ENCODE results near the gene FGD6. TPM values are rescaled to one million over a fixed set of nuclear protein-coding genes. Genes with fewer than 3 reads are reported as not detected.

The FGD6 gene
- 1 to 10 TPM; 3.5 to 7.8 (median 5.1) TPM for total RNA-seq
- long read RNA-seq = 0 reads

DNA sequence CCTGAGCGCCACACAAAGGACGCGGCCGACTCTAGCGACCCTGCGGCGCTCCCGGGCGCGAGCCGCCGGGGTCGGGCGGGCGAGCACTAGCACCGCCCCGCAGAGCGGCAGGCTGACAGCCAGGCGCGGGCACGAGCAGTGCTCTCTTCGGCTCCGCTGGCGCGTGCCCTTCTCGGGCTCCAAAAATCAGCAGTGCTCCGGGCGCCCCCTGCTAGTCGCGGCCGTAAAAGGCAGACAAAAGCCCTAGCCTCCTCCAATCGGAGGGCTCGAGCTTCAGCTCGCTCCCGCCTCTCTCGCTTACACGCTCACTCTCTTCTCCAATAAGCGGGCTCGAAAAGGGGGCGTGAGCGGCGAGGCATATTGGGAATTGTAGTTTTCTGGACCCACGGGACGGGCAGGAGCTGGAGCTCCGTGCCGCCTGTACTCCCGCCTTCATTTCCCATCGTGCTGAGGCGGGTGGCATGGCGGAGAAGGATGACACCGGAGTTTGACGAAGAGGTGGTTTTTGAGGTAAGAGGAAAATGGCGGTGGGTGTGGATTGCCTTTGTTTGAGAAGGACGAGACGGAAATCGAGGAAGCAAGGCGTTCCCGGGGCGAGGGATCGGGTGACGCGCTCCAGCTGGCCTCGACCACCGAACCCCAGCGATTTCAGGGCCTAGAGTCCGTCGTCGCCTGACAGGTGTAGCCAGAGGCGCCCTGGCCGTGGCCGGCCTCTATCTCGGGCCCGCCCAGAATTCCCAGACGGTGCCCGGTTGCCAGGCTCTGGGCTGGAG is at the start of gene FGD6, which contains the start of gene VEZT:
Gene FGD6 (minus strand): TSS at position 91 of the 773 bp plus-strand sequence. CDS start 227 bp downstream, outside the sequence.
Gene VEZT (plus strand): TSS at position 431 of the 773 bp plus-strand sequence. CDS start 44 bp downstream, at position 475.
- ATAC-seq = peak; percentile 89 to 97 (median 92)
- H3K9me3 ChIP-seq = no peaks in the 10 kb centered on the region

DNA sequence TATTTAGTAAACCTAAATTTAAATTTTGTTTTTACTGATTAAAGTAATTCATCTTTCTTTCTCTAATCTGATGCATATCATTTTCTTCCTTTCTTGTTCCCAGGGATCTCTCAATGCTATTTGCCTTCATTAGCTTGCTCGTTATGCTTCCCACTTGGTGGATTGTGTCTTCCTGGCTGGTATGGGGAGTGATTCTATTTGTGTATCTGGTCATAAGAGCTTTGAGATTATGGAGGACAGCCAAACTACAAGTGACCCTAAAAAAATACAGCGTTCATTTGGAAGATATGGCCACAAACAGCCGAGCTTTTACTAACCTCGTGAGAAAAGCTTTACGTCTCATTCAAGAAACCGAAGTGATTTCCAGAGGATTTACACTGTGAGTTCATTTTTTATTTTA is 49.0 kb upstream of the FGD6 start:
- TF ChIP-seq, protein P1, sequence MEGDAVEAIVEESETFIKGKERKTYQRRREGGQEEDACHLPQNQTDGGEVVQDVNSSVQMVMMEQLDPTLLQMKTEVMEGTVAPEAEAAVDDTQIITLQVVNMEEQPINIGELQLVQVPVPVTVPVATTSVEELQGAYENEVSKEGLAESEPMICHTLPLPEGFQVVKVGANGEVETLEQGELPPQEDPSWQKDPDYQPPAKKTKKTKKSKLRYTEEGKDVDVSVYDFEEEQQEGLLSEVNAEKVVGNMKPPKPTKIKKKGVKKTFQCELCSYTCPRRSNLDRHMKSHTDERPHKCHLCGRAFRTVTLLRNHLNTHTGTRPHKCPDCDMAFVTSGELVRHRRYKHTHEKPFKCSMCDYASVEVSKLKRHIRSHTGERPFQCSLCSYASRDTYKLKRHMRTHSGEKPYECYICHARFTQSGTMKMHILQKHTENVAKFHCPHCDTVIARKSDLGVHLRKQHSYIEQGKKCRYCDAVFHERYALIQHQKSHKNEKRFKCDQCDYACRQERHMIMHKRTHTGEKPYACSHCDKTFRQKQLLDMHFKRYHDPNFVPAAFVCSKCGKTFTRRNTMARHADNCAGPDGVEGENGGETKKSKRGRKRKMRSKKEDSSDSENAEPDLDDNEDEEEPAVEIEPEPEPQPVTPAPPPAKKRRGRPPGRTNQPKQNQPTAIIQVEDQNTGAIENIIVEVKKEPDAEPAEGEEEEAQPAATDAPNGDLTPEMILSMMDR (IDR thresholded peaks at IDR 0.05) = no peak
- no peak for TF ChIP-seq POLR2A (IDR thresholded peaks at IDR 0.05)

More for the DNA sequence above, at the start of gene FGD6, which contains the start of gene VEZT:
- no peaks in the 10 kb centered on the region for H3K27me3 ChIP-seq
- intact Hi-C loops (cut with DNase I) = no loop called here
- peak within 1 kb of the TSS; percentile 71 to 82 (median 79) for H3K4me3 ChIP-seq
- H3K27ac ChIP-seq = peak within 1 kb of the TSS; percentile 89 to 93 (median 90)
- peaks cover 0 to 18% (median 2%) of the 10 kb centered on the region in 4 donors for H3K4me1 ChIP-seq
- peak; percentile 98 to 99 (median 99) for DNase-seq
- TF ChIP-seq POLR2A (IDR thresholded peaks at IDR 0.05) = peak; percentile 84
- TF ChIP-seq, protein P1 (IDR thresholded peaks at IDR 0.05) = peak; percentile 46 to 82 (median 68)
- H3K36me3 ChIP-seq = no peaks in the 10 kb centered on the region
- WGBS (ENCODE audit: insufficient coverage, low coverage, low lambda C conversion rate, missing lambda C conversion rate) = 0% methylated on average over 25 of the region's 75 CpGs

DNA sequence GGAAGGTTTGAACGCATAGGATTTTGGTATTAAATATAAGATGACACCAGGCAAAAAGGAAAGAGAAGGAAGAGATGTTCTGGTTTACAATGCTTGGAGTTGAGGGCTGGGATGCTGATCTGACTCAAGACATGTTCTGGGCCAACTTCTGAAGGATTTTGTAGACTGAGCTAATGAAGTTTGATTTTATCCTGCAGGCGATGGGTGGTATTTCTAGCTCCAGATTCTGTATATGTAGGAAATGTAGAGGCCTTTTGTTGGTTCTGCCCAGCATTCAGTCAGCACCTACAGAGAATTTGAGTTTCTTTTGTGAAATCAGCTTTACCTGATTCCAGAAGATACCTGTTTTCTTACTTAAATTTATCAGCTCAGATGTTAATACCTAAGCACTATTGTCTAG is 48.5 kb upstream of the FGD6 start:
- ATAC-seq = no peak
- H3K36me3 ChIP-seq = peaks cover 3 to 36% (median 13%) of the 10 kb centered on the region in 4 donors
- WGBS (ENCODE audit: insufficient coverage, low coverage, low lambda C conversion rate, missing lambda C conversion rate) = 86% methylated on average over 1 of the region's 2 CpGs

More for the DNA sequence above, 49.0 kb upstream of the FGD6 start:
- Histone ChIP-seq H3K27me3 (no peaks in the 10 kb centered on the region), H3K27ac (no peak overlapping the region), H3K4me1 (no peaks in the 10 kb centered on the region), H3K9me3 (no peaks in the 10 kb centered on the region), H3K36me3 (peaks cover 3 to 36% (median 13%) of the 10 kb centered on the region in 4 donors), H3K4me3 (no peak overlapping the region)
- WGBS (ENCODE audit: insufficient coverage, low coverage, low lambda C conversion rate, missing lambda C conversion rate) = 84% methylated on average over 6 of the region's 6 CpGs
- no peak for DNase-seq
- no peak for ATAC-seq
- intact Hi-C loops (cut with DNase I) = no loop called here

DNA sequence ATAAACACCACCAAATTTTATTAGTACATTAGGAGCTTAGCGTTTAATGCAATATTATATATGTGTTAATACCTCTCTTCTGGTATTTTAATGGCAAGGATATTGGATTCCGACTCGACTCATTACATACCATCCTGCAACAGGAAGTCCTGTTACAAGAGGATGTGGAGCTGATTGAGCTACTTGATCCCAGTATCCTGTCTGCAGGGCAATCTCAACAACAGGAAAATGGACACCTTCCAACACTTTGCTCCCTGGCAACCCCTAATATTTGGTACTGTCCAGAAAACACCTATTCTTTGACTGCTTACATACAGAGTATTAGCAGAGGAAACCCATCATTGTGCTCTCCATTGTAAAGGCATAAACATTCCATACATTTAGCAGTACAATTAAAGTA is 45.5 kb upstream of the FGD6 start:
- WGBS (ENCODE audit: insufficient coverage, low coverage, low lambda C conversion rate, missing lambda C conversion rate) = 74% methylated on average over 3 of the region's 3 CpGs
- intact Hi-C loops (cut with DNase I) = no loop called here
- peaks cover 3 to 47% (median 13%) of the 10 kb centered on the region in 4 donors for H3K36me3 ChIP-seq
- H3K4me3 ChIP-seq = no peak overlapping the region
- H3K9me3 ChIP-seq = no peaks in the 10 kb centered on the region
- TF ChIP-seq, protein P1 (IDR thresholded peaks at IDR 0.05) = no peak
- no peak for TF ChIP-seq POLR2A (IDR thresholded peaks at IDR 0.05)
- ATAC-seq = peak; percentile 57 to 69 (median 64)
- peaks cover 0 to 3% (median 0%) of the 10 kb centered on the region in 4 donors for H3K4me1 ChIP-seq
- H3K27me3 ChIP-seq = no peaks in the 10 kb centered on the region
- no peak overlapping the region for H3K27ac ChIP-seq
- DNase-seq = no peak

More for the DNA sequence above, 48.5 kb upstream of the FGD6 start:
- Histone ChIP-seq H3K27me3 (no peaks in the 10 kb centered on the region), H3K27ac (no peak overlapping the region), H3K4me3 (no peak overlapping the region), H3K4me1 (no peaks in the 10 kb centered on the region), H3K9me3 (no peaks in the 10 kb centered on the region)
- intact Hi-C loops (cut with DNase I) = no loop called here
- no peak for DNase-seq
- TF ChIP-seq, protein P1 (IDR thresholded peaks at IDR 0.05) = no peak
- no peak for TF ChIP-seq POLR2A (IDR thresholded peaks at IDR 0.05)

Measured in right lobe of liver (tissue), 6 donors.